Brain pericyte (primary cell): Measurements from ENCODE around the gene AIG1.

Experiments used
- DNase-seq: peaks from one replicate; pipeline ENCODE4 v3.0.0-alpha.2; 2012; ENCODE audit warnings: low read depth, low spot score

The AIG1 gene

GRCh38 chr6:143195349-143195845 lies 134.7 kb downstream of the AIG1 start:
- no peak for DNase-seq

- DNase-seq = no peak
These were observed 136.0 kb downstream of the AIG1 start for GRCh38 chr6:143196525-143197225.

GRCh38 chr6:143197377-143197776 lies 136.7 kb downstream of the AIG1 start:
- DNase-seq = no peak

DNA sequence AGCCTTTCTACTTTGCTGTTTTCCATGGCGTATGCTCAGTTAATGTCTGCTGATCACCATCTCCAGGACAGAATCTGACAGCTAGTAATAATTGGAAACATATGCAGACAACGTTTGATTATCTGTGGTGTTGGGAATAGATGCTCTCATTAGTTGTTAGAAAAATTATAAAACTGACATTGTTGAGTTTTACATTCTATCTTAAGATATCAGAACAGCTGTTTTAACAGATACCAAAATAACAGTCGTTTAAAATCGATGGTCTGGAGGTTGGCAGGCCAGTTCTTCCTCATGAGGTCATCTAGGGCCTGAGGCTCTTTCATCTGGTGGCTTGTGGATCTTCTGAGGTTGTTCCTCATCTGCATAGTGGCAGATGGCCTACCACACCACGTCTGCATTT lies 137.6 kb downstream of the AIG1 start:
- no peak for DNase-seq

GRCh38 chr6:143199291-143199690 lies 138.6 kb downstream of the AIG1 start:
- no peak for DNase-seq

- DNase-seq = no peak
These were observed 139.6 kb downstream of the AIG1 start for GRCh38 chr6:143200167-143200770.

DNA sequence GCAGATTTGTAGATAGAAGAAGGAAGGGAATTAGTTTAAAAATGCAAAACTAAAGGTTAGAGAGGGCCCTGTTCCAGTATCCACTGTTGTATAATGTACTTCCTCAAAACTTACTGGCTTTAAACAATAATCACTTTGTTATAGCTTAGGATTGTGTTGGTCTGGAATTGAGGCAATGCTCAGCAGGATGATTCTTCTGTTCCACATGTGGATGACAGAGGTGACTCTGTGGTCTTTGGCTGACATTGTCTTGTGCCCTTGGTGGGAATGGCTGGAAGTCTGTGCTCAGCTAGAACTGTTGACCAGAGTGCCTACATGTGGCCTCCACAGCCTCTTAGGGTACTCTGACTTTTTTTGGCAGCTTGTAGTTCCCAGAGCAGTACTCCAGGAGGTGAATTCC lies 143.4 kb downstream of the AIG1 start:
- DNase-seq = no peak

DNA sequence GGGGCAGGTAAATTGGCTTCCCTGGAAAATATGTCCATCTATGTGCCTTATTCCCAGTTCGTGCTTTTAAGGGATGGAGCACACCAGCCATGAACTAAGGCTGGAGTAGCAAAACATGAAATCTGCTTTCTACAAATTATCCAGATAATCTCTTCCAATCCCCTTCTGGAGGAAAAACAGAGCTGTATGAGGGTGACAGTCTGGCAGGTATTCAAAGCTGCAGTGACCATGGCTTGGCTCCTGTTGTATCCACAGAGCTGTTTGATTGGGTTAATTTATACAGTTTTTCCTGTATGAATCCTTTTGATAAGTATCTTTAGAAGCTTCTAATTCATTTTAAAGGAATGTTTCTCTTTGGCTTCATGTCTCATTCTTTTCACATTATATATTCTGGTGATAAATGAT lies 144.4 kb downstream of the AIG1 start:
- DNase-seq = no peak

DNA sequence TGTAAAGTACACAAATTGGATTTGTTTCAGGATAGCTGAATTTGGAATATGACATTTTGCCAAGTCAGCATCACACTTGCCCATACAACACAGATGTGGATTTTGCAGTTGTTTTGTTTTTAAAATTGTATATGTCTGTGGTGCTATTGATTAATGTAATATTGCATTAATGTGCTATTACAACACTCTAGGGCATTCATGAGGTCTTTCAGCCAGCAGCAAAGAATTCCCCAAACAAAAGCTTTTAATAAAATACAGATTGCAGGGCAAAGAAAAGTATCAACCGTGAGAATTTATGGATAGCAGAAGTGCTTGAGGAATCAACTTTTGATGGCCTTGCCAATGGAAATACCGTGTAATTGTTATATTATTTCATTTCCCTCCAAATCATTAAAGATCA lies 144.9 kb downstream of the AIG1 start:
- DNase-seq = no peak

GRCh38 chr6:143205991-143206390 lies 145.3 kb downstream of the AIG1 start:
- DNase-seq = no peak

DNA sequence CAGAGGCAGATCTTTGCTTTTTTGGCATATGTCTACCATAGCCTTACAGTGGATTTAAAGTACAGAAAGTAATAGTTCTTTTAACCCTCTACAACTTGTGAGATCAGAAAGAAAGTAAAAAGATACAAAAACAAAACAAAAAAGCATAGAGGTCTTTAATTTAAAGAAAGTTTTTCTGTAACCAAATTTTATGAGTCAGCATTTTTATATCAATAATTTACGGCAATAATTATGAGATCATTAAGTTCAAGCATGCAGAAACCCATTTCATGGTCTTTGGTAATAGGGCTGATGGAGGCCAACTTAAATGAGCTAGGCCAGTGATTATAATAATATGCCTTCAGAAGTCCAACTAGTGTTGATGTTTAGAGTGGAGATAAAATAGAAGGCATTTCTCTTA lies 145.9 kb downstream of the AIG1 start:
- no peak for DNase-seq

GRCh38 chr6:143210420-143210819 lies 149.7 kb downstream of the AIG1 start:
- no peak for DNase-seq

DNA sequence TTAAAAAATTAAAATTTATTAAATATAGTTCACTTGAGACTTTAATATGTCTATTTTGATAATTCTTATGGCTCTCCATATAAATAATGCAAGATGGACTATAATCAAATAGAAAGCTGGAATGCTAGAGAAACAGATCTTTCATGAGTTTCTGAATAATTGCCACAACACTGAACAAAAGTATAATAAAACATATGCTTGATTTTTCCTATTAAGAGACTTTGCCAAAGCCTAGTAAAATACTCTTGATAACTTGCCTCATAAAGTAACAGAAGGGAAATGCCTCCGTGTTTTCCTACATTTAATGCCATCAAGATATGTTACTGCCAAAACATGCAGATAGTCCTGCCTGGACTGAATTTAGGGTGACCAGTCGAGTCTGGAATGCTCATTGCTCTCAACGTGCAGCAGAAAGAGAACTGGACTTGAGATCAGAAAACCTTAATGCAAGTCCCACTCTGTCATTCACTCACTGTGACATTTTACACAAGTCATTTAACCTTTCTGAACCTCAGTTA lies 153.2 kb downstream of the AIG1 start:
- no peak for DNase-seq

- DNase-seq = no peak
These were observed 154.7 kb downstream of the AIG1 start for GRCh38 chr6:143215363-143215762.

- no peak for DNase-seq
These were observed 155.1 kb downstream of the AIG1 start for GRCh38 chr6:143215771-143216170.

DNA sequence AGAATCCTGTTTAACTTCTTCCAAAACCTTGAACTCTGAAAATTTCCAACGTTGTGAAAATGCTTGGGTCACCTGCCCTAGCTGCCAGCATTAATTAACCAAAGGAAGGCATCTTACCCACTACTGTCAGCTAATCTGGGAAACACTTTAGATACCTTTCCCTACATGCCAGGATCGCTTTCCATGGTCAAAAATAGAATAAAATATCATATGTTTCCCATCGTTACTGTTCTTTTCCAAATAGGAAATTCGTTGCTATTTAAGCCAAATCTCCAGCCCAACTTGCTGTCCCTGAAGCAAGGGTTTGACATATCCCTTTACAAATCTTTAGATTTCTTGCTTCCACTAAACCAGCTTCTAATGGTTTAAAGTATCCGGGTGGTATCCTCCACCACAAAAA lies 157.5 kb downstream of the AIG1 start:
- no peak for DNase-seq

GRCh38 chr6:143221698-143222097 lies 161.0 kb downstream of the AIG1 start:
- DNase-seq = no peak

- DNase-seq = no peak
These were observed 161.6 kb downstream of the AIG1 start for GRCh38 chr6:143222310-143222709.

- DNase-seq = no peak
These were observed 162.1 kb downstream of the AIG1 start for GRCh38 chr6:143222801-143223231.

DNA sequence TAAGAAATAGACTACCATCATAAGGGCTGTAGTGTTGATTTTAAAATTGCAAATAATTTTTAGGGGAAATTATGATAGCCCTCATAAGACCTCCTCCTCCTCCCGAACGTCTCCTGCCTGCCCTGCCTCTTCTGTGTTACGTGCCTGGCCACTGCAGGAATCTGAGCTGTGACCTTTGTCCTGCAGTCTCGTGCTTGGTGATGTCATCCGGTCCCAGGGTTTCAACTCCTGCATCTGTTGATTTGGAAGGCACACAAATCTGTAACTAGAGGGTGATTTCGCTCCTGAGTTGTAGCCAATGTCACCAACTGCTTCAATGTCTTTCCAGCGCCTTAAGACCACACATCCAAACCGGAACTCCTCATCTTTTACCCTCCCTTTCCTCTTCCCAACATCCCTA lies 163.2 kb downstream of the AIG1 start:
- DNase-seq = no peak

GRCh38 chr6:143224516-143224915 lies 163.8 kb downstream of the AIG1 start:
- no peak for DNase-seq

DNA sequence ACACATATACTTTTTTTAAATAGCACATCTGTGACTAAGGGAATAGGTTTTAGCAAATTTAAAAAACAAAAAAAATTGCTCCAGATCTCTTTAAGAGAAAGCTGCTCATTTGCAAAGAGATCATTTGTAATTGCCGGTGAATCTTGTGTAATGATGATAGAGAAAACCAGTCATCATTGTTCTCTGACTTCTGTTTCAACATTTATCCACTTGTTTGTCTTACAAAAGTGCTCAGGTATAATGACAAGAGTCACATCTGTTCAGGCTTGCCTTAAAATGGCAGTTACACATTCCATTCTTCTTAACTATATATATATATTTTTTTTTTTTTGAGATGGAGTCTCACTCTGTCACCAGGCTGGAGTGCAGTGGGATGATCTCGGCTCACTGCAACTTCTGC lies 165.2 kb downstream of the AIG1 start:
- DNase-seq = no peak

DNA sequence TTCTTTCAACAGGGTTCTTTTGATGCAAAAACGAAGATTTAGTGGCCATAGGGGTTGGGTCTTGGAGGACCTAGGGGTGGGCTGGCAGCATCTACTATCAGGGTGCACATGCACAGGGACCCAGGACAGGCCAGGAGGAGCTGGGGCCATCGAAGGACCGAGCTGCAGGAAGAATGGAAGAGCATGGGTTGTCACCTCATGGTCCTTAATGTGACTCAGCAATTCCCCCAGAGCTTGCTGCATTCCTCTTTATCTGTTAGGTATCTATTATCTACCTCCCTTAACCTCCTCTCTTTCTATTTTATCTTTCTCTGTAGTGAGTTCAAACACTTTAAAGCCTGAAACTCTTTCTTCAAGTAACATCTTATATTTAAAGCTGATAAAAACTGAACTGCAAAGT lies 167.0 kb downstream of the AIG1 start:
- no peak for DNase-seq
